K562 (cell line): ENCODE data around the gene INKA2. TPM values are rescaled to one million over a fixed set of nuclear protein-coding genes. Genes with fewer than 3 reads are reported as not detected.
A peak's percentile ranks its signal among the peaks of the same experiment; 100 is the strongest.

Source experiments
- BRF2 ChIP-seq: IDR thresholded peaks from 3 replicates; pipeline ENCODE4 v1.6.1; 2011; ENCODE audit warnings: borderline replicate concordance, mild to moderate bottlenecking; ENCODE audit not compliant: insufficient read length, insufficient read depth
- GTF2A2 ChIP-seq: IDR thresholded peaks from 2 replicates; pipeline ENCODE4 v1.6.1; 2016; ENCODE audit warnings: mild to moderate bottlenecking, missing genetic modification characterization, missing compliant biosample characterization
- GTF2B ChIP-seq: IDR thresholded peaks from 2 replicates; pipeline ENCODE4 v1.6.1; 2011; ENCODE audit not compliant: insufficient read length; ENCODE audit errors: extremely low read depth
- HDAC3 ChIP-seq: fragments of 450-650 bp; IDR thresholded peaks from 2 replicates; pipeline ENCODE4 v1.6.1; 2018; ENCODE audit warnings: borderline replicate concordance, mild to moderate bottlenecking, moderate library complexity; ENCODE audit not compliant: partially characterized antibody
- ILK ChIP-seq: fragments of 450-650 bp; IDR thresholded peaks from 2 replicates; pipeline ENCODE4 v1.6.1; 2016; ENCODE audit warnings: missing genetic modification characterization, low read depth, mild to moderate bottlenecking, missing compliant biosample characterization, moderate library complexity, borderline replicate concordance
- MAX ChIP-seq: sonication (generic); formaldehyde crosslinking; IDR thresholded peaks from 2 replicates; pipeline ENCODE4 v1.9.0; 2022; ENCODE audit warnings: mild to moderate bottlenecking, missing genetic modification reagents
- MGA ChIP-seq: fragments of 450-650 bp; IDR thresholded peaks from 2 replicates; pipeline ENCODE4 v1.6.1; 2016; ENCODE audit warnings: mild to moderate bottlenecking, moderate library complexity
- NEUROD1 ChIP-seq: fragments of 150-350 bp; IDR thresholded peaks from 2 replicates; pipeline ENCODE4 v1.6.1; 2014; ENCODE audit warnings: borderline replicate concordance, low read length, low read depth; ENCODE audit not compliant: partially characterized antibody
- PHF21A ChIP-seq: fragments of 450-650 bp; IDR thresholded peaks from 2 replicates; pipeline ENCODE4 v1.6.1; 2017; ENCODE audit warnings: low read depth, borderline replicate concordance
- SIRT6 ChIP-seq: IDR thresholded peaks from one replicate; pipeline ENCODE4 v1.6.1; 2012; ENCODE audit warnings: low read depth, mild to moderate bottlenecking, control low read depth, inconsistent platforms, low read length, moderate library complexity
- SMAD2 ChIP-seq: fragments of 150-350 bp; IDR thresholded peaks from 2 replicates; pipeline ENCODE4 v1.6.1; 2014; ENCODE audit warnings: low read depth, mild to moderate bottlenecking, low read length
- ZNF41 ChIP-seq: fragments of 250-450 bp; sonication (Bioruptor Pico); conservative IDR thresholded peaks from 2 replicates; pipeline ENCODE4 v1.4.0; 2020; ENCODE audit warnings: mild to moderate bottlenecking
- ZNF766 ChIP-seq: fragments of 200-800 bp; sonication (Bioruptor generic); conservative IDR thresholded peaks from 2 replicates; pipeline ENCODE4 v1.6.1; 2016; ENCODE audit warnings: missing genetic modification characterization, missing compliant biosample characterization
- polyA plus RNA-seq, 8 experiments: library from polyadenylated mRNA; depleted of rRNA in 4 of 8; stranded (reverse) in 5 of 8; unstranded in 3 of 8; fragments of >200 nt; fragmentation: Nextera tagmentation in 2 of 8; fragmentation: Illumina TruSeq in 1 of 8; extraction: Ambion mirVana in 2 of 8; extraction: Trizol in 1 of 8; gene quantifications; 2 replicates each; pipeline versions ENCODE4 v1.2.1 to v1.2.3, GENCODE V29; 2011 to 2014; ENCODE audit warnings: inconsistent platforms in 1 of 8, missing spikeins in 1 of 8
- total RNA-seq, 7 experiments: library from RNA; depleted of rRNA in 6 of 7; stranded (reverse); fragments of >200 nt in 6 of 7; fragmentation: Illumina TruSeq in 2 of 7; extraction: Trizol in 2 of 7; gene quantifications; 2 replicates each; pipeline versions ENCODE4 v1.2.1 to v1.2.3, GENCODE V29; 2011 to 2021; ENCODE audit warnings: low replicate concordance in 1 of 7

Gene INKA2
- total and polyA plus RNA-seq, 9 of the 15 experiments (the other 6 are each of a cell fraction or from before 2014, with no cell fraction given): 0.04 to 1.4 (median 0.26) TPM; not detected in 1

GRCh38 chr1:111755331-111756123, 16.3 kb upstream of the INKA2 start, which contains the start of gene DDX20 (continued):
- TF ChIP-seq PHF21A: no peak
- TF ChIP-seq GTF2B: no peak
- TF ChIP-seq SIRT6: no peak
- TF ChIP-seq NEUROD1: peak; percentile 63
- TF ChIP-seq ZNF41 (CRISPR knock-in tag): no peak
- peak; percentile 36; the same call in 1 of the 2 replicates for TF ChIP-seq GTF2A2 (tag)
- peak; percentile 58 for TF ChIP-seq HDAC3
- TF ChIP-seq ZNF766 (CRISPR knock-in tag): peak; percentile 44; the same call in 1 of the 2 replicates
- TF ChIP-seq ILK (tag): no peak
- peak; percentile 91 for TF ChIP-seq MGA
- peak; percentile 81 for TF ChIP-seq MAX (CRISPR knock-in tag)
- no peak for TF ChIP-seq SMAD2
- TF ChIP-seq BRF2: no peak
